ENCODE measurements around the gene SYCP2L.
"Not testable (repeated sequence)": the region's sequence is repeated elsewhere in the genome, so short reads cannot be mapped to it uniquely, and the experiment has no call there.

DNA sequence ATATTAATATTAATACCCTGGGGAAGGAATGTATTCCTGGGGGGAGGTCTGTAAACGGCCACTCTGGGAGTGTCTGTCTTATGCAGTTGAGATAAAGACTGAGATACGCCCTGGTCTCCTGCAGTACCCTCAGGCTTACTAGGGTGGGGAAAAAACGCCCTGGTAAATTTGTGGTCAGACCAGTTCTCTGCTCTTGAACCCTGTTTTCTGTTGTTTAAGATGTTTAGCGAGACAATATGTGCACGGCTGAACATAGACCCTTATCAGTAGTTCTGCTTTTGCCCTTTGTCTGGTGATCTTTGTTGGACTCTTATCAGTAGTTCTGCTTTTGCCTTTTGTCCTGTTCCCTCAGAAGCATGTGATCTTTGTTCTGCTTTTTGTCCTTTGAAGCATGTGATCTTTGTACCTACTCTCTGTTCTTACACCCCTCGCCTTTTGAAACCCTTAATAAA, 33.0 kb upstream of the SYCP2L start:
- TF ChIP-seq, protein P1, sequence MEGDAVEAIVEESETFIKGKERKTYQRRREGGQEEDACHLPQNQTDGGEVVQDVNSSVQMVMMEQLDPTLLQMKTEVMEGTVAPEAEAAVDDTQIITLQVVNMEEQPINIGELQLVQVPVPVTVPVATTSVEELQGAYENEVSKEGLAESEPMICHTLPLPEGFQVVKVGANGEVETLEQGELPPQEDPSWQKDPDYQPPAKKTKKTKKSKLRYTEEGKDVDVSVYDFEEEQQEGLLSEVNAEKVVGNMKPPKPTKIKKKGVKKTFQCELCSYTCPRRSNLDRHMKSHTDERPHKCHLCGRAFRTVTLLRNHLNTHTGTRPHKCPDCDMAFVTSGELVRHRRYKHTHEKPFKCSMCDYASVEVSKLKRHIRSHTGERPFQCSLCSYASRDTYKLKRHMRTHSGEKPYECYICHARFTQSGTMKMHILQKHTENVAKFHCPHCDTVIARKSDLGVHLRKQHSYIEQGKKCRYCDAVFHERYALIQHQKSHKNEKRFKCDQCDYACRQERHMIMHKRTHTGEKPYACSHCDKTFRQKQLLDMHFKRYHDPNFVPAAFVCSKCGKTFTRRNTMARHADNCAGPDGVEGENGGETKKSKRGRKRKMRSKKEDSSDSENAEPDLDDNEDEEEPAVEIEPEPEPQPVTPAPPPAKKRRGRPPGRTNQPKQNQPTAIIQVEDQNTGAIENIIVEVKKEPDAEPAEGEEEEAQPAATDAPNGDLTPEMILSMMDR (IDR thresholded peaks at IDR 0.05), result not testable (repeated sequence)
- TF ChIP-seq POLR2A (IDR thresholded peaks at IDR 0.05), result not testable (repeated sequence)
